ENCODE results near the gene BTG4. TPM values are rescaled to one million over a fixed set of nuclear protein-coding genes. Genes with fewer than 3 reads are reported as not detected.

BTG4 gene
- total RNA-seq, 4 donors from 2014 or later = not detected

DNA sequence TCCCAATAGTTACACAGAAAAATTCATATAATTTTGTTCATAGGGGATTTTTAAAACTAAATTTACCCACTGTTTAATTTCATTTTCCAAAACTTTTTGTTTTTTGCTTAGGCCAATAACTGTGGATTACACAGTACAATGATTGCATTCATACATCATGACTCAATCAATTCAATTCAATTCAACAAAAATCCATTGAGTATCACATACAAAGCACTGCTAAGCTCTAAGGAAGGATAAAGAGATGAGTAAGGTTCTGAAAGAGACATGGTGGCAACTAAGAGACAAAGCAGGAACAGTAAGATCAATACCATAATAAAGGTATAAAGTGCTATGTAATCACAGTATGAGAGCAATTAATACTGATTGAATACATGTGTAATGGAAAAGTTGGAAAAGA lies 18.9 kb upstream of the BTG4 start:
- H3K27ac ChIP-seq = peak overlapping the region in 2 of 4 donors; percentile 26 to 73
- no peaks in the 10 kb centered on the region for H3K27me3 ChIP-seq
- H3K9me3 ChIP-seq = no peaks in the 10 kb centered on the region
- no peak overlapping the region for H3K4me3 ChIP-seq
- H3K4me1 ChIP-seq = peaks cover 0 to 8% (median 3%) of the 10 kb centered on the region in 4 donors
- no peaks in the 10 kb centered on the region for H3K36me3 ChIP-seq
- TF ChIP-seq EP300 (IDR thresholded peaks at IDR 0.05) = no peak
- TF ChIP-seq, protein P1, sequence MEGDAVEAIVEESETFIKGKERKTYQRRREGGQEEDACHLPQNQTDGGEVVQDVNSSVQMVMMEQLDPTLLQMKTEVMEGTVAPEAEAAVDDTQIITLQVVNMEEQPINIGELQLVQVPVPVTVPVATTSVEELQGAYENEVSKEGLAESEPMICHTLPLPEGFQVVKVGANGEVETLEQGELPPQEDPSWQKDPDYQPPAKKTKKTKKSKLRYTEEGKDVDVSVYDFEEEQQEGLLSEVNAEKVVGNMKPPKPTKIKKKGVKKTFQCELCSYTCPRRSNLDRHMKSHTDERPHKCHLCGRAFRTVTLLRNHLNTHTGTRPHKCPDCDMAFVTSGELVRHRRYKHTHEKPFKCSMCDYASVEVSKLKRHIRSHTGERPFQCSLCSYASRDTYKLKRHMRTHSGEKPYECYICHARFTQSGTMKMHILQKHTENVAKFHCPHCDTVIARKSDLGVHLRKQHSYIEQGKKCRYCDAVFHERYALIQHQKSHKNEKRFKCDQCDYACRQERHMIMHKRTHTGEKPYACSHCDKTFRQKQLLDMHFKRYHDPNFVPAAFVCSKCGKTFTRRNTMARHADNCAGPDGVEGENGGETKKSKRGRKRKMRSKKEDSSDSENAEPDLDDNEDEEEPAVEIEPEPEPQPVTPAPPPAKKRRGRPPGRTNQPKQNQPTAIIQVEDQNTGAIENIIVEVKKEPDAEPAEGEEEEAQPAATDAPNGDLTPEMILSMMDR (IDR thresholded peaks at IDR 0.05) = no peak
- TF ChIP-seq POLR2A (IDR thresholded peaks at IDR 0.05) = no peak
- no peak for DNase-seq (ENCODE audit: low spot score in 2 of 2)

DNA sequence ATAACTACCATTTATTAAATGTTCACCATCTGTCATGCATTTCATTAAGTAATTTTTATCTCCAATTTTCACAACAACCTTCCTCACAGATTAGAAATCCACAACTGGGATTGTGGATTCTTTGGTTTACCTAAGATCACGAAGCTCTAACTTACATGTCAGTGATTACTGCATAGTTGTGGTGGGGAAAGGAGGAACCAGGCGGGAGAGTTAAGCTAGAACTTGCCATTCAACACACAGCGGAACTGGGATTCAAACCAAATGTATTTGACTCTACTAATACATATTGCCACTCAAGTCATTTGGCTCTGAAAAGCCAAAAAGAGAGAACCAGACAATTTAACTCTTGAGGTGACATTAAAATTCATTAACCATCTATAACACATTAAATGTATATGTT lies 17.9 kb upstream of the BTG4 start:
- peak overlapping the region in 1 of 4 donors; percentile 42 for H3K27ac ChIP-seq
- no peak for DNase-seq (ENCODE audit: low spot score in 2 of 2)
- no peaks in the 10 kb centered on the region for H3K9me3 ChIP-seq
- no peak overlapping the region for H3K4me3 ChIP-seq
- no peaks in the 10 kb centered on the region for H3K36me3 ChIP-seq
- WGBS, 2 donors = 34 to 52% methylated on average over 3 of the region's 3 CpGs
- TF ChIP-seq, protein P1 (IDR thresholded peaks at IDR 0.05) = no peak
- no peak for TF ChIP-seq POLR2A (IDR thresholded peaks at IDR 0.05)
- no peak for TF ChIP-seq EP300 (IDR thresholded peaks at IDR 0.05)
- no peaks in the 10 kb centered on the region for H3K27me3 ChIP-seq
- peaks cover 0 to 11% (median 4%) of the 10 kb centered on the region in 4 donors for H3K4me1 ChIP-seq

- Histone ChIP-seq H3K4me1 (peaks cover 0 to 11% (median 4%) of the 10 kb centered on the region in 4 donors), H3K36me3 (no peaks in the 10 kb centered on the region), H3K9me3 (no peaks in the 10 kb centered on the region), H3K27ac (no peak overlapping the region), H3K4me3 (no peak overlapping the region), H3K27me3 (no peaks in the 10 kb centered on the region)
- DNase-seq (ENCODE audit: low spot score in 2 of 2) = no peak
- WGBS, 2 donors = 61 to 63% methylated on average over 1 of the region's 1 CpG
- TF ChIP-seq EP300 (IDR thresholded peaks at IDR 0.05) (no peak), POLR2A (IDR thresholded peaks at IDR 0.05) (no peak)
- TF ChIP-seq, protein P1 (IDR thresholded peaks at IDR 0.05) = no peak
These were observed 16.4 kb upstream of the BTG4 start for GRCh38 chr11:111528557-111528956.

- Histone ChIP-seq H3K36me3 (no peaks in the 10 kb centered on the region), H3K4me3 (no peak overlapping the region), H3K27ac (no peak overlapping the region), H3K9me3 (no peaks in the 10 kb centered on the region), H3K27me3 (no peaks in the 10 kb centered on the region), H3K4me1 (peaks cover 0 to 11% (median 4%) of the 10 kb centered on the region in 4 donors)
- TF ChIP-seq POLR2A (IDR thresholded peaks at IDR 0.05) (no peak), EP300 (IDR thresholded peaks at IDR 0.05) (no peak)
- TF ChIP-seq, protein P1 (IDR thresholded peaks at IDR 0.05) = no peak
- DNase-seq (ENCODE audit: low spot score in 2 of 2) = no peak
- WGBS, 2 donors = 87 to 91% methylated on average over 1 of the region's 1 CpG
These were observed 15.1 kb upstream of the BTG4 start for GRCh38 chr11:111527279-111527678.

DNA sequence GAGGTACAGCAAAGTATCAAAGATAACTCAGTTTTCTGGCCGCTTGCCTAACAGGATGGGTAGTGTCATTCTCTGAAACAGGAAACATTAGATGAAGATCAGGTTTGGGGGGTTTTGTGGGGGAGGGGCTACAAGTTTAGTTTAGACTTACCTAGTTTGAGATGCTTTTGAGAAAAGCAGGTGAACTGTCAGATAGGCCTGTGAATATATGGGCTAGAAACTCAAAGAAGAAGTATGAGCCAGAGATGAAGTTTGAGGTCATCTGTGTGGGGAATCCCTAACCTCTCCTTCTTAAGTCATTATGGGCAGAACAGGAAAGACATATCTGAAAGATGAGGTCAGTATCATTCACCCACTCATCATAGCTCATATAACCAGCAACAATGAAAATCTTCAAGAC lies 14.3 kb upstream of the BTG4 start:
- H3K27ac ChIP-seq = no peak overlapping the region
- peaks cover 0 to 11% (median 4%) of the 10 kb centered on the region in 4 donors for H3K4me1 ChIP-seq
- no peak for DNase-seq (ENCODE audit: low spot score in 2 of 2)
- H3K36me3 ChIP-seq = no peaks in the 10 kb centered on the region
- H3K4me3 ChIP-seq = no peak overlapping the region
- no peaks in the 10 kb centered on the region for H3K27me3 ChIP-seq
- WGBS, 2 donors = 87 to 93% methylated on average over 1 of the region's 1 CpG
- TF ChIP-seq POLR2A (IDR thresholded peaks at IDR 0.05) = no peak
- no peak for TF ChIP-seq EP300 (IDR thresholded peaks at IDR 0.05)
- TF ChIP-seq, protein P1 (IDR thresholded peaks at IDR 0.05) = no peak
- no peaks in the 10 kb centered on the region for H3K9me3 ChIP-seq
